H9 (cell line): ENCODE data around the gene MVP. TPM values are rescaled to one million over a fixed set of nuclear protein-coding genes. Genes with fewer than 3 reads are reported as not detected.

ENCODE experiments used
- DNase-seq: peaks from one replicate; pipeline ENCODE4 v3.0.0-alpha.2; 2017
- H2AFZ ChIP-seq: one replicate; pipeline ENCODE4 v1.6.1; 2013; ENCODE audit warnings: mild to moderate bottlenecking, low read length, control low read depth, moderate library complexity
- H2AK5ac ChIP-seq: 2 replicates; pipeline ENCODE4 v1.6.1; 2013; ENCODE audit warnings: low read length, control low read depth, mixed read lengths; ENCODE audit not compliant: insufficient read length
- H2BK120ac ChIP-seq: one replicate; pipeline ENCODE4 v1.6.1; 2013; ENCODE audit warnings: low read depth, mild to moderate bottlenecking, low read length, control low read depth, inconsistent platforms; ENCODE audit not compliant: poor library complexity, severe bottlenecking
- H2BK12ac ChIP-seq: 2 replicates; pipeline ENCODE4 v1.6.1; 2013; ENCODE audit warnings: low read length, control low read depth, mixed read lengths, low read depth; ENCODE audit not compliant: insufficient read length
- H2BK15ac ChIP-seq: 2 replicates; pipeline ENCODE4 v1.6.1; 2013; ENCODE audit warnings: low read depth, low read length, control low read depth
- H2BK20ac ChIP-seq: one replicate; pipeline ENCODE4 v1.6.1; 2013; ENCODE audit warnings: low read depth, mild to moderate bottlenecking, low read length, control low read depth, inconsistent platforms; ENCODE audit not compliant: poor library complexity, severe bottlenecking
- H2BK5ac ChIP-seq: 2 replicates; pipeline ENCODE4 v1.6.1; 2013; ENCODE audit warnings: low read length, control low read depth, mixed read lengths; ENCODE audit not compliant: insufficient read length
- H3K14ac ChIP-seq: 2 replicates; pipeline ENCODE4 v1.6.1; 2013; ENCODE audit warnings: low read length, control low read depth; ENCODE audit not compliant: insufficient read depth
- H3K18ac ChIP-seq: 2 replicates; pipeline ENCODE4 v1.6.1; 2013; ENCODE audit warnings: low read depth, mild to moderate bottlenecking, mixed read lengths, low read length, control low read depth; ENCODE audit not compliant: insufficient read length
- H3K23ac ChIP-seq: 2 replicates; pipeline ENCODE4 v1.6.1; 2013; ENCODE audit warnings: low read length, control low read depth, mixed read lengths, low read depth; ENCODE audit not compliant: insufficient read length
- H3K23me2 ChIP-seq: 2 replicates; pipeline ENCODE4 v1.6.1; 2013; ENCODE audit warnings: low read depth, mild to moderate bottlenecking, mixed read lengths, low read length, control low read depth; ENCODE audit not compliant: insufficient read length, poor library complexity, severe bottlenecking
- H3K27ac ChIP-seq: 2 replicates; pipeline ENCODE4 v1.5.1; 2013; ENCODE audit warnings: low read length, control low read depth, mixed read lengths, low read depth; ENCODE audit not compliant: insufficient read length
- H3K27me3 ChIP-seq: 2 replicates; pipeline ENCODE4 v1.6.1; 2013; ENCODE audit warnings: low read length, control low read depth, inconsistent platforms; ENCODE audit not compliant: insufficient read depth
- H3K4ac ChIP-seq: 2 replicates; pipeline ENCODE4 v1.6.1; 2013; ENCODE audit warnings: low read depth, mild to moderate bottlenecking, control low read depth, inconsistent platforms, low read length, moderate library complexity
- H3K4me1 ChIP-seq: 2 replicates; pipeline ENCODE4 v1.6.1; 2013; ENCODE audit warnings: low read length, control low read depth, inconsistent platforms; ENCODE audit not compliant: insufficient read depth
- H3K4me2 ChIP-seq: 2 replicates; pipeline ENCODE4 v1.6.1; 2013; ENCODE audit warnings: low read length, control low read depth, mixed read lengths; ENCODE audit not compliant: insufficient read length, insufficient read depth
- H3K56ac ChIP-seq: 2 replicates; pipeline ENCODE4 v1.6.1; 2013; ENCODE audit warnings: low read depth, mild to moderate bottlenecking, mixed read lengths, low read length, control low read depth; ENCODE audit not compliant: insufficient read length
- H3K79me1 ChIP-seq: 2 replicates; pipeline ENCODE4 v1.6.1; 2013; ENCODE audit warnings: low read depth, mild to moderate bottlenecking, moderate library complexity, low read length, control low read depth, inconsistent platforms; ENCODE audit not compliant: insufficient read depth, poor library complexity, severe bottlenecking
- H3K79me2 ChIP-seq: 2 replicates; pipeline ENCODE4 v1.6.1; 2013; ENCODE audit warnings: low read length, control low read depth, inconsistent platforms; ENCODE audit not compliant: insufficient read depth
- H3K9ac ChIP-seq: 2 replicates; pipeline ENCODE4 v1.6.1; 2013; ENCODE audit warnings: low read length, control low read depth, mixed read lengths; ENCODE audit not compliant: insufficient read length; ENCODE audit errors: extremely low read depth
- H3K9me3 ChIP-seq: one replicate; pipeline ENCODE4 v1.6.1; 2013; ENCODE audit warnings: low read depth, low read length, inconsistent platforms; ENCODE audit not compliant: control insufficient read depth
- H3T11ph ChIP-seq: one replicate; pipeline ENCODE4 v1.6.1; 2013; ENCODE audit warnings: mild to moderate bottlenecking, low read length, control low read depth, inconsistent platforms
- H4K20me1 ChIP-seq: one replicate; pipeline ENCODE4 v1.6.1; 2013; ENCODE audit not compliant: control insufficient read depth, insufficient read length, insufficient read depth
- H4K5ac ChIP-seq: 2 replicates; pipeline ENCODE4 v1.6.1; 2013; ENCODE audit warnings: low read depth, mild to moderate bottlenecking, mixed read lengths, low read length, control low read depth; ENCODE audit not compliant: insufficient read length
- H4K8ac ChIP-seq: replicated peaks from 2 replicates; pipeline ENCODE4 v1.6.1; 2013; ENCODE audit warnings: low read length, control low read depth, mixed read lengths, low read depth; ENCODE audit not compliant: insufficient read length
- H4K91ac ChIP-seq: 2 replicates; pipeline ENCODE4 v1.6.1; 2013; ENCODE audit warnings: low read depth, mild to moderate bottlenecking, moderate library complexity, mixed read lengths, low read length, control low read depth; ENCODE audit not compliant: insufficient read length
- H3K27ac Mint-ChIP-seq, 3 experiments: 2 replicates in 2 of 3; 3 replicates in 1 of 3; pipeline ENCODE4 v1.8.0; 2020 to 2021; ENCODE audit warnings: mixed read lengths in 3 of 3, mild to moderate bottlenecking in 1 of 3, moderate library complexity in 1 of 3
- H3K27me3 Mint-ChIP-seq: 2 replicates; pipeline ENCODE4 v1.8.0; 2021; ENCODE audit warnings: low read depth, mild to moderate bottlenecking, moderate library complexity, mixed read lengths
- H3K36me3 Mint-ChIP-seq, 3 experiments: 2 replicates in 2 of 3; 3 replicates in 1 of 3; pipeline ENCODE4 v1.8.0; 2020 to 2021; ENCODE audit warnings: low read depth in 3 of 3, mixed read lengths in 3 of 3; ENCODE audit not compliant: insufficient read depth in 1 of 3
- H3K4me1 Mint-ChIP-seq, 2 experiments: 2 replicates each; pipeline ENCODE4 v1.8.0; 2020; ENCODE audit warnings: mixed read lengths in 2 of 2
- H3K4me3 Mint-ChIP-seq, 2 experiments: 2 replicates in 1 of 2; 3 replicates in 1 of 2; pipeline ENCODE4 v1.8.0; 2020 to 2021; ENCODE audit warnings: mild to moderate bottlenecking in 2 of 2, mixed read lengths in 2 of 2, moderate library complexity in 1 of 2
- H3K9me3 Mint-ChIP-seq, 2 experiments: 2 replicates in 1 of 2; 3 replicates in 1 of 2; pipeline ENCODE4 v1.8.0; 2020; ENCODE audit warnings: mild to moderate bottlenecking in 2 of 2, mixed read lengths in 2 of 2, moderate library complexity in 1 of 2
- WGBS: extraction: QIAGEN DNeasy Blood & Tissue Kit; methylation state at CpG from one replicate; pipeline ENCODE4 v1.1.7; 2013; ENCODE audit warnings: missing lambda C conversion rate, low lambda C conversion rate, mixed read lengths; ENCODE audit not compliant: insufficient read length; ENCODE audit errors: extremely low coverage; 5-methylcytosine and 5-hydroxymethylcytosine counted together
- total RNA-seq: library from RNA; stranded (reverse); gene quantifications from 2 replicates; pipeline ENCODE4 v1.2.1, GENCODE V29; 2021
- TF ChIP-seq, protein P1 (sequence below): fragments of 200-600 bp; sonication (generic); conservative IDR thresholded peaks from 3 replicates; pipeline ENCODE4 v1.8.0; 2021; ENCODE audit warnings: antibody characterized with exemption, mild to moderate bottlenecking

Gene MVP
- total RNA-seq, 1 experiment from 2014 or later, result 3.1 TPM

DNA sequence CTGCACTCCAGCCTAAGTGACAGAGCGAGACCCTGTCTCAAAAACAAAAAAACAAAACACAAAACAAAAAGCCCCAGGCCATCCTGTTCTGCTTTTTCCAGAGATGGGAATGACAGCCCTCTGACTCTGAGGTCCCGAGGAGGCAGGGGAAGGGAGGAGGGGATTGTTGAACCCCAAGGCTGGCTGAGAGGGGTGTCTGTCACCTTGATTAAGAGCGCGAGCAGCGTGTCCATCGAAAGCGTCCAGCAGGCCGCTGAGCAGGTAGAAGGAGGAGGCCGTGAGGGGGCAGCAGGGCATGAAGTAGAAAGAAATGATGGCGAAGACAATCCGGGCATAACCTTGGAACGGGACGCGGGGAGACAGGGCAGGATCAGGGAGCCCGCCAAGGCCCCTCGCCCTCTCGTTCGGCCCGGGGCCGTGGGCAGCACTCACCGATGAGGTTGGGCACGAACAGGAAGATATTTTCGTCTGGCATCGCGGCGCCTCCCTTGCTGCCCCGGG, 42.2 kb downstream of the MVP start:
- Histone ChIP-seq H3K9ac (peak overlapping the region; percentile 68), H4K5ac (no peak overlapping the region), H2BK5ac (no peak overlapping the region), H3K79me2 (no peaks in the 10 kb centered on the region), H3K4ac (no peak overlapping the region), H3K79me1 (peaks cover 8% of the 10 kb centered on the region), H3K23ac (no peak overlapping the region), H2BK12ac (no peak overlapping the region), H3K4me1 (no peaks in the 10 kb centered on the region; the same call in 1 of the 2 replicates), H2AFZ (no peak overlapping the region), H3K18ac (no peak overlapping the region), H2AK5ac (no peak overlapping the region), H4K91ac (no peak overlapping the region), H3T11ph (no peak overlapping the region), H3K23me2 (peaks cover 9% of the 10 kb centered on the region), H4K8ac (no peak overlapping the region), H2BK15ac (no peak overlapping the region), H3K9me3 (no peaks in the 10 kb centered on the region), H3K27ac (no peak overlapping the region), H3K27me3 (no peaks in the 10 kb centered on the region), H3K4me2 (peak overlapping the region; percentile 91), H3K14ac (peak overlapping the region; percentile 73), H2BK120ac (no peak overlapping the region), H3K56ac (no peak overlapping the region), H2BK20ac (no peak overlapping the region), H4K20me1 (no peaks in the 10 kb centered on the region)
- WGBS, result no CpG with 5 or more reads among the region's 27 CpGs
- TF ChIP-seq, protein P1, sequence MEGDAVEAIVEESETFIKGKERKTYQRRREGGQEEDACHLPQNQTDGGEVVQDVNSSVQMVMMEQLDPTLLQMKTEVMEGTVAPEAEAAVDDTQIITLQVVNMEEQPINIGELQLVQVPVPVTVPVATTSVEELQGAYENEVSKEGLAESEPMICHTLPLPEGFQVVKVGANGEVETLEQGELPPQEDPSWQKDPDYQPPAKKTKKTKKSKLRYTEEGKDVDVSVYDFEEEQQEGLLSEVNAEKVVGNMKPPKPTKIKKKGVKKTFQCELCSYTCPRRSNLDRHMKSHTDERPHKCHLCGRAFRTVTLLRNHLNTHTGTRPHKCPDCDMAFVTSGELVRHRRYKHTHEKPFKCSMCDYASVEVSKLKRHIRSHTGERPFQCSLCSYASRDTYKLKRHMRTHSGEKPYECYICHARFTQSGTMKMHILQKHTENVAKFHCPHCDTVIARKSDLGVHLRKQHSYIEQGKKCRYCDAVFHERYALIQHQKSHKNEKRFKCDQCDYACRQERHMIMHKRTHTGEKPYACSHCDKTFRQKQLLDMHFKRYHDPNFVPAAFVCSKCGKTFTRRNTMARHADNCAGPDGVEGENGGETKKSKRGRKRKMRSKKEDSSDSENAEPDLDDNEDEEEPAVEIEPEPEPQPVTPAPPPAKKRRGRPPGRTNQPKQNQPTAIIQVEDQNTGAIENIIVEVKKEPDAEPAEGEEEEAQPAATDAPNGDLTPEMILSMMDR, result no peak
- no peak for DNase-seq
- peaks cover 2% of the 10 kb centered on the region for H3K27me3 Mint-ChIP-seq
- peak overlapping the region in 2 of 3 experiments; percentile 76 to 78; a peak in 4 of 7 replicates for H3K27ac Mint-ChIP-seq
- H3K9me3 Mint-ChIP-seq, result no peaks in the 10 kb centered on the region
- peaks cover 17 to 33% (median 31%) of the 10 kb centered on the region in 3 experiments; a peak in 6 of 7 replicates for H3K36me3 Mint-ChIP-seq
- peak overlapping the region; percentile 97 to 99 for H3K4me3 Mint-ChIP-seq
- peaks cover 9 to 14% of the 10 kb centered on the region in 2 experiments for H3K4me1 Mint-ChIP-seq
